Cardiac muscle cell (in vitro differentiated cells and primary cell): Measurements from ENCODE around the gene PSME4. TPM values are rescaled to one million over a fixed set of nuclear protein-coding genes. Genes with fewer than 3 reads are reported as not detected.

Experiments
- DNase-seq, 2 donors: peaks; one replicate each; pipeline versions ENCODE4 v3.0.0 to v3.0.0-alpha.2; 2010 to 2017; ENCODE audit warnings: low read depth in 1 of 2, low spot score in 1 of 2
- H3K27ac ChIP-seq: fragments of 200-600 bp; sonication (generic); 2 replicates; pipeline ENCODE4 v1.5.1; 2016
- H3K27me3 ChIP-seq: fragments of 200-600 bp; sonication (generic); 2 replicates; pipeline ENCODE4 v1.6.0; 2016; ENCODE audit warnings: control low read depth
- H3K36me3 ChIP-seq: fragments of 200-600 bp; sonication (generic); 2 replicates; pipeline ENCODE4 v1.5.1; 2016; ENCODE audit warnings: control low read depth
- H3K4me1 ChIP-seq: fragments of 200-600 bp; sonication (generic); 2 replicates; pipeline ENCODE4 v1.8.1; 2017; ENCODE audit warnings: low read depth, mild to moderate bottlenecking, mixed run types
- H3K4me3 ChIP-seq: fragments of 200-600 bp; sonication (generic); 2 replicates; pipeline ENCODE4 v1.5.1; 2016; ENCODE audit warnings: mild to moderate bottlenecking
- H3K9me3 ChIP-seq: fragments of 200-600 bp; sonication (generic); 2 replicates; pipeline ENCODE4 v1.5.1; 2017; ENCODE audit warnings: low read depth, mild to moderate bottlenecking, control low read depth
- CTCF ChIP-seq: IDR thresholded peaks from 2 replicates; pipeline ENCODE4 v1.5.1; 2012; ENCODE audit warnings: low read depth, mild to moderate bottlenecking, low read length
- polyA plus RNA-seq: library from polyadenylated mRNA; unstranded; fragments of >200 nt; fragmentation: Nextera tagmentation; extraction: Ambion mirVana; gene quantifications from 2 replicates; pipeline ENCODE4 v1.2.1, GENCODE V29; 2016
- total RNA-seq: library from RNA; depleted of rRNA; stranded (reverse); fragments of >200 nt; gene quantifications from 2 replicates; pipeline ENCODE4 v1.2.3, GENCODE V29; 2016

PSME4 gene
- total RNA-seq (22.6 and 27.6 TPM in 2 replicates), polyA plus RNA-seq (8.7 and 14.2 TPM in 2 replicates)

- DNase-seq = peak; percentile 96
- Histone ChIP-seq H3K36me3 (no peaks in the 10 kb centered on the region), H3K27ac (peak within 1 kb of the TSS; percentile 95), H3K4me1 (peaks cover 9% of the 10 kb centered on the region), H3K27me3 (no peaks in the 10 kb centered on the region), H3K4me3 (peak within 1 kb of the TSS; percentile 85), H3K9me3 (no peaks in the 10 kb centered on the region)
- no peak for TF ChIP-seq CTCF
Measured at GRCh38 chr2:53970724-53971602, at the start of gene PSME4. TSS of gene PSME4 (minus strand) at chr2:53970993. CDS start at chr2:53970784, 209 bp downstream.

DNA sequence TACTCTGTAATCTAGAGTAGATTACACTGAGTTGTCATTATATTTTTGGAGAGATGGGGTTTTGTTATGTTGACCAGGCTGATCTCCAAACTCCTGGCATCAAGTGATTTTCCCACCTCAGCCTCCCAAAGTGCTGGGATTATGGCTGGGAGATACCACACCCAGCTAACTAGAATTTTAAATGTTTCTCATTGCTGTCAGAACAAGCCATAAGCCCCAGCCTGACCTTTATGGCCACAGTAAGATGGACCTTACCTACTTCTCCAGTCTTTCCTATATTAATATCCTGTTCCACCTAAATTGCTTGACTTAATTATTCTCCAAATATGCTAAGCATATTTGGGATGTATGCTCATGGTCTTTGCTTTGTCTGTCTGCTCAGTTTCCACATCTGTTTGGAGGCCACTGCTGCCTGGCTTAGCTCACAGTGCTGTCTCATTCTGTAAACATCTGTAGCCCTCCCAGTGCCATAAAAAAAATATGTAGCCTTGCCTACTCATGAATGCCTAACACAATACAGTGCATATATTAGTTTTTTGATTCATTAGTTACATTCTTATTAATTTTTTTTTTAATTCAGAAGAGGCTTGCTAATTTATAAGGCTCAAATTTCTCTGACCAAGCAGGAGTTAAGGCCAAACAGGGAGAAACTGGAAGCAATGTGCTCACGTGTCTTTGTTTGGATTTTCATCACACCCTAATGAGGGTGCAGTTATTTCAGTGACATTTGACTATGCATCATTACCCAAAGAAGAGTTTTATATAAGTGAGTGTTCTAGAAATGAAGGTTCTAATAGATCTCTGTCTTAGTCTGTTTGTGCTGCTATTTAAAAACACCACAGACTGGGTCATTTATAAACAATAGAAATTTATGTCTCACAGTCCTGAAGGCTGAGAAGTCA is 45.3 kb upstream of the PSME4 start:
- no peak for TF ChIP-seq CTCF
- H3K27me3 ChIP-seq = no peaks in the 10 kb centered on the region
- H3K4me1 ChIP-seq = no peaks in the 10 kb centered on the region
- no peak overlapping the region for H3K4me3 ChIP-seq
- H3K27ac ChIP-seq = no peak overlapping the region
- no peaks in the 10 kb centered on the region for H3K9me3 ChIP-seq
- no peaks in the 10 kb centered on the region for H3K36me3 ChIP-seq
- peak in 1 of 2 donors; percentile 53 for DNase-seq

- H3K36me3 ChIP-seq = no peaks in the 10 kb centered on the region
- H3K4me1 ChIP-seq = no peaks in the 10 kb centered on the region
- no peak for DNase-seq
- H3K27me3 ChIP-seq = no peaks in the 10 kb centered on the region
- no peak overlapping the region for H3K4me3 ChIP-seq
- H3K9me3 ChIP-seq = no peaks in the 10 kb centered on the region
- no peak for TF ChIP-seq CTCF
- no peak overlapping the region for H3K27ac ChIP-seq
Measured at GRCh38 chr2:54013996-54014395, 43.2 kb upstream of the PSME4 start.

DNA sequence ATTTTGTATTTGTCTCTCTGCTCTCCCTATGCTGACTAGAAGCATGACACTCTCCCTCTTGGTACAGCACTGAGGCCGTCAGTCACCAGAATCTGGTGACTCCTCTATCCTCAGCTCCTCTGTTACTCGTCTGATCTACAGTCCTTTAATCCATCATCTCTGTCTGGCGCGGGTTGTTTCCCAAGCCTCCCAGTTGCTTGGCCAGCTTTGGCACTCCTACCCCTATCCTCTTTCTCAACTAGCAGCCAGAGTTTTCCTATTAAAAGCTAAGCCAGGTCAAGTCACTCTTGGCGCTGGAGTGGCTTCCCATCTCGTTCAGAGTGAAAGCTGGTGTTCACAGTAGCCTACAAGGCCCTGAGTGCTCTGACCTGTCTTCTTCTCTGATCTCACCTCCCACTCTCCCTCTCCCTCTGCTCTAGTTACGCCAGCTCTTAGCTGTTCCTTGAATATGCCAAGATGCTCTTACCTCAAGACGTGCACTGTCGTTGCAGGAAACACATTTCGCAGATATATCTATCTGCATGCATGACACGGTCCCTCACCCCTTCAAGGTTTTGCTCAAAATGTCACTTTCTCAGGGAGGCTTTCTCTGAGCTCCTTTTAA is 41.8 kb upstream of the PSME4 start:
- TF ChIP-seq CTCF = no peak
- Histone ChIP-seq H3K36me3 (no peaks in the 10 kb centered on the region), H3K9me3 (no peaks in the 10 kb centered on the region), H3K27me3 (no peaks in the 10 kb centered on the region), H3K27ac (no peak overlapping the region), H3K4me3 (no peak overlapping the region), H3K4me1 (no peaks in the 10 kb centered on the region)
- no peak for DNase-seq

- H3K4me3 ChIP-seq = no peak overlapping the region
- H3K27me3 ChIP-seq = no peaks in the 10 kb centered on the region
- no peak for TF ChIP-seq CTCF
- no peaks in the 10 kb centered on the region for H3K4me1 ChIP-seq
- no peak overlapping the region for H3K27ac ChIP-seq
- H3K36me3 ChIP-seq = no peaks in the 10 kb centered on the region
- DNase-seq = peak in 1 of 2 donors; percentile 22
- H3K9me3 ChIP-seq = no peaks in the 10 kb centered on the region
Measured at GRCh38 chr2:54009549-54009948, 38.8 kb upstream of the PSME4 start.
